HG02870 (cell line): ENCODE results near the gene SRSF3.
A peak's percentile ranks its signal among the peaks of the same experiment; 100 is the strongest.
"Not testable (repeated sequence)": the region's sequence is repeated elsewhere in the genome, so short reads cannot be mapped to it uniquely, and the experiment has no call there.

Experiments
- ATAC-seq: cut with Tn5 transposase; IDR thresholded peaks from one replicate; pipeline ENCODE4 v1.9.1; 2021; ENCODE audit warnings: mild to moderate bottlenecking, moderate library complexity; ENCODE audit not compliant: unreplicated experiment

The SRSF3 gene

DNA sequence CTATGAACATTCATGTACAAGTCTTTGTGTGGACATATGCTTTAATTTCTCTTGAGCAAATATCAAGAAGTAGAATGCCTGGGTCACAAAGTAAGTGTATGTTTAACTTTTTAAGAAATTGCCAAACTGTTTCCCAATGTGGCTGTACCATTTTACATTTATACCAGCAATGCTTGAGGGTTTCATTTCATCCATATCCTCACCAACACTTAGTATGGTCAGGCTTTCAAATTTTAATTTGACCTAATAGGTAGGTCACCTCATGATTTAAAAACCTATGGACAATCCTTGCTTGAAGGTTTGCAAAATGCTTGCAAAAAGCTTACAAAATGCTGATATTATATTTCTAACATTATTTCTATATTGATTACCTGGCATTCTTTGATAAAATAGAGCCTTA lies 19.5 kb upstream of the SRSF3 start:
- no peak for ATAC-seq

GRCh38 chr6:36576578-36576977 lies 17.6 kb upstream of the SRSF3 start:
- no peak for ATAC-seq

DNA sequence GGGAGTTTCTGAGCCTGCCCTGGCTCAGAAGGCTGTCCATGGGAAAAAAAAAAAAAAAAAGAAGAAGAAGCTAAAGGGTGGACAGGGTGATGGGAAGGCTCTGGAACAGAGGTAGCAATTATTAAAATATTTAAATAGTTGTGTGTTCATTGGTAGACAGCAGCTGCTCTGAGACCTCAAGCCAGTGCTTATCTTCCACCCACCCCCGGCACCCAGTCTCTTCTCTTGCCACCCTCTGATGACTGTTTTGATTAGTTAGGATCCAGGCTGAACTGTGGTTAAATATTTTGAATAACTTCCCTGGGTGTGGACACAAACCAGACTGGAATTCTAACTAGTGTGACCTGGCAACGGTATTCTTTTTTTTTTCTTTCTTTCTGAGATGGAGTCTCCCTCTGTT lies 16.9 kb upstream of the SRSF3 start:
- no peak for ATAC-seq

- ATAC-seq: no peak
Observed at GRCh38 chr6:36578030-36578429, 16.1 kb upstream of the SRSF3 start.

GRCh38 chr6:36578431-36578830 lies 15.7 kb upstream of the SRSF3 start:
- ATAC-seq: no peak

DNA sequence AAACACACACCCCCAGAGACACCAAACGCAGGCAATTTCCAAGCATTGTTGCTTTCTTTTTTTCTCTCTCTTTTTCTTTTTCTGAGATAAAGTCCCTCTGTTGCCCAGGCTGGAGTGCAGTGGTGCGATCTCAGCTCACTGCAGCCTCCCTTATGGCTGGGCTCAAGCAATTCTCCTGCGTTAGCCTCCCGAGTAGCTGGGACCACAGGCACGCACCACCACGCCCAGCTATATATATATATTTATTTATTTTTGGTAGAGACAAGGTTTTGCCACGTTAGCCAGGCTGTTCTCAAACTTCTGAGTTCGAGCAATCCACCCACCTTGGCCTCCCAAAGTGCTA lies 14.0 kb upstream of the SRSF3 start:
- ATAC-seq: no peak

- no peak for ATAC-seq
Observed at GRCh38 chr6:36581716-36582115, 12.4 kb upstream of the SRSF3 start.

DNA sequence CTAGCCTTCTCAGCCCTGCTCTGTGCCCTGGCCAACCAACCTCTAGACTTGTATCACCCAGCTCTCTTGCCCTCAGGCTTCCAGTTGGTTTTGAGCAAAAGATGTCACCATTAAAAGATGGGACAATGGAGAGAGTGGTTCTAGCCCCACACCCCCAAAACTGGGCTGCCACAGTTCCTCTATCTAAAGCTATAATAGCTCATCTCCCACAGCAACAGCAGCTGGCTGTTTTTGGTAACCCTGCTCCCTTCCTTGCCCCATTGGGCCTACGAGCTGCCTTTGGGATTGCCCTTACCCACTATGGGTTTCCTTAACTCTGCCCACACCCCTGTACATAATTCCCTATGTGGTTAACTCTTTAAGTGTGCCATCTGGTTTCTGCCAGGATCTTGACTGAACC lies 7.6 kb upstream of the SRSF3 start:
- ATAC-seq: no peak

DNA sequence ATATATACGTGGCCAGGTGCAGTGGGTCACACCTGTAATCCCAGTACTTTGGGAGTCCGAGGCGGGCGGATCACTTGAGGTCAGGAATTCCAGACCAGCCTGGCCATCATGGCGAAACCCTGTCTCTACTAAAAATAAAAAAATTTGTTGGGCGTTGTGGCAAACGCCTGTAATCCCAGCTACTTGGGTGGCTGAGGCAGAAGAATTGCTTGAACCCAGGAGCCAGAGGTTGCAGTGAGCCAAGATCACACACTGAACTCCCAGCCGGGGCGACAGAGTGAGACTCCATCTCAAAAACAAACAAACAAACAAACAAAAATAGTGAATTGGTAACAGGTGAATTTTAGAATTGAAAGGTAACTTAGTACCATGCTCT lies 5.1 kb upstream of the SRSF3 start:
- not testable (repeated sequence) for ATAC-seq

GRCh38 chr6:36590237-36590636 lies 3.9 kb upstream of the SRSF3 start:
- no peak for ATAC-seq

GRCh38 chr6:36592221-36592655 lies 1.9 kb upstream of the SRSF3 start:
- ATAC-seq: no peak

DNA sequence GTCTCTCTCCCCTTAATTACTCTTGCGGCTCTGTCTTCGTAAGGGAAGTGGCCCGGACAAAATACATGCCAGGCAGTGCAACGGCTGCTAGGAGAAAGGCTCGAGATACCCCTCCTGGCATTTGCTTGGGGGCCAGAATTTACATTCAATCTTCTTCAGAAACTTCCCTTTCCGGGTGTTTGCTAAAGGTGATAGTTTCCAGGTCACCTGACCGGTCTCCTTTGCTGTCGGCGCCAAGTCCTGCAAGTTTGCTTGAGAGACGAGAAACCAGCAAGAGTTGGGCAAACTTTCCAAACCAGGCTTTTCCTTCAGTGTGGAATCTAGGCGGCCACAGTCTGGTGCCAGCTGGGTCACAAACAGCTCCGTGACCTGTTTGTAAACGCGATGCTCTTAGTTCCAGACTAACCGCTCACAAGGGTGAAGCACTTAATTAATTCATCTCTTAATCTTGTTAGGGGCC lies 563 bp upstream of the SRSF3 start:
- peak; percentile 15 for ATAC-seq

DNA sequence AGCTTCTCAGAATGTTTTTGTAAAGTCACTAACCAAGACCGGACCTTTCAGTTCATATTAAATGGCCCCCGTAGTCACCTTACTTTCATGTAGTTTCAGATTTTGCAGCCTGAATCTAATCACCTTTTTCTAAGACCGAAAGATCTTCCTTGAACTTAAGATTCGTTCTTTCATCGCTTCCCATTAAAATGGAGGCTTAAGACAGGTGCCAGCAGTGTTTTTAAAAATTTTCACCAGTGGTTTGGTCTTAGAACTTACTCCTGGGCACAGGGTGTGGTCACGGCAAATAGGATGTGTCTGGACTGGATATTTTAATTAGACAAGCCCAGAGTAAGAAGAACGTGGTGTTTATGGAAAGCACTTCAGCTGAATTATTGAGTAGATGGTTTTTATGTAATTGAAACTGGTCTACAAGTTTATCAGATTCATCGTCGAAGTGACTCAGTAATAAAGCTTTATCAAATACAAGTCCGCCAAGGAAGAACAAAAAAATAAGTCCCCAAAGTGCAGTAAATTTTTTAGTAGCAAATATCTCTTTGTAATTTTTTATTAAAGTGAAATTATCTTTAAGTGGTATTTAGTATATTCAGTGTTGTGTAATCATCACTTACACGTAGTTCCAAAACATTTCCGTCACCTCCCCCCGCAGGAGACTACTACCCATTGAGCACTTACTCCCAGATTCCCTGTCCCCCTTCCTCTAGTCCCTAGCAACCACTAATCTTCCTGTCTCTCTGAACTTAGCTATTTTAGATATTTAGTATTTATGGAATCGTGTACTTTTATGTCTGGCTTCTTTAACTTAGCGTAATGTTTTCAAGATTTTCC lies 868 bp downstream of the SRSF3 start:
- no peak for ATAC-seq

GRCh38 chr6:36596356-36596755 lies 2.2 kb downstream of the SRSF3 start:
- no peak for ATAC-seq

DNA sequence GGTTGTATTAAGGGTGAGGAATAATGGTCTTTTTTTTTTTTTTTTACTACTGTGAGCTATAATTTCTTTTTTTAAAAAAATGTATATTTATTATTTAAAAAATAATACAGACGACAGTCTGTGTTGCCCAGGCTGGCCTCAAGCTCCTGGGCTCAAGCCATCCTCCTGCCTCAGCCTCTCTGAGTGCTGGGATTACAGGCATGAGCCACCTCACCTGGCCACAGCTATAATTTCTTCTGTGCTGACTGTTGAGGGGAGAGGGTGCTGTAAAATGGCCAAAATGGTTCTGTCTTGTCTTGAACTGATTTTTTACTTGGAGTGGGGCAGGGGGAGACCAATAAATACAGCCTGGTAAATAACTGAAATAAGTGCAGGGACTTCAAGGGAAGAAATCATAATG lies 3.6 kb downstream of the SRSF3 start:
- ATAC-seq: no peak

GRCh38 chr6:36598326-36598725 lies 4.2 kb downstream of the SRSF3 start:
- ATAC-seq: no peak

- ATAC-seq: no peak
Observed at GRCh38 chr6:36598739-36599318, 4.7 kb downstream of the SRSF3 start.

GRCh38 chr6:36599791-36600209 lies 5.6 kb downstream of the SRSF3 start:
- ATAC-seq: no peak

GRCh38 chr6:36600564-36601146 lies 6.5 kb downstream of the SRSF3 start:
- no peak for ATAC-seq

DNA sequence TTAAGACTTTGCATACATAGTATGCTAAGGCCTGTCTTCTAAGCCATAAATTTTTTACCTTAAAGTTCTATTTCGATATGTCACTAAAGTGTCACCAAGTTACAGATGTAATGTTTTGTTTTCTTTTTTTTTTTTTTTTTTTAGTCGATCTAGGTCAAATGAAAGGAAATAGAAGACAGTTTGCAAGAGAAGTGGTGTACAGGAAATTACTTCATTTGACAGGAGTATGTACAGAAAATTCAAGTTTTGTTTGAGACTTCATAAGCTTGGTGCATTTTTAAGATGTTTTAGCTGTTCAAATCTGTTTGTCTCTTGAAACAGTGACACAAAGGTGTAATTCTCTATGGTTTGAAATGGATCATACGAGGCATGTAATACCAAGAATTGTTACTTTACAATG lies 7.7 kb downstream of the SRSF3 start:
- not testable (repeated sequence) for ATAC-seq

- ATAC-seq: no peak
Observed at GRCh38 chr6:36603222-36604089, 9.3 kb downstream of the SRSF3 start.
